Stimulated activated memory B cell treated with anti-CD40 and anti-IgM and Interleukin-4, amounts not matched to agents 10 μg/mL and 1 μg/mL and 100 μg/mL, for 72 hours (primary cell): ENCODE data around the gene BBX.

Source experiments
- ATAC-seq: fragments of 150-1000 bp; cut with Tn5 transposase; 2 replicates; pipeline ENCODE4 v1.10.0; 2021
- H3K27ac Mint-ChIP-seq: one replicate; pipeline ENCODE4 v1.8.0; 2022; ENCODE audit warnings: mild to moderate bottlenecking, mixed read lengths
- H3K27me3 Mint-ChIP-seq: one replicate; pipeline ENCODE4 v1.8.0; 2022; ENCODE audit warnings: mixed read lengths
- H3K36me3 Mint-ChIP-seq: one replicate; pipeline ENCODE4 v1.8.0; 2022; ENCODE audit warnings: mixed read lengths
- H3K4me1 Mint-ChIP-seq: one replicate; pipeline ENCODE4 v1.8.0; 2022; ENCODE audit warnings: mixed read lengths
- H3K4me3 Mint-ChIP-seq: one replicate; pipeline ENCODE4 v1.8.0; 2022; ENCODE audit warnings: mild to moderate bottlenecking, moderate library complexity, mixed read lengths
- H3K9me3 Mint-ChIP-seq: one replicate; pipeline ENCODE4 v1.8.0; 2022; ENCODE audit warnings: mixed read lengths

BBX gene

GRCh38 chr3:107604057-107604822 is 81.5 kb downstream of the BBX start:
- peaks cover 45% of the 10 kb centered on the region for H3K4me1 Mint-ChIP-seq
- peaks cover 47% of the 10 kb centered on the region for H3K36me3 Mint-ChIP-seq
- no peaks in the 10 kb centered on the region for H3K27me3 Mint-ChIP-seq
- H3K27ac Mint-ChIP-seq: no peak overlapping the region
- H3K4me3 Mint-ChIP-seq: no peak overlapping the region
- ATAC-seq: no peak
- H3K9me3 Mint-ChIP-seq: peaks cover 11% of the 10 kb centered on the region

GRCh38 chr3:107611775-107612469 is 89.2 kb downstream of the BBX start:
- ATAC-seq: no peak
- peaks cover 60% of the 10 kb centered on the region for H3K36me3 Mint-ChIP-seq
- H3K27me3 Mint-ChIP-seq: no peaks in the 10 kb centered on the region
- H3K4me3 Mint-ChIP-seq: no peak overlapping the region
- peaks cover 59% of the 10 kb centered on the region for H3K4me1 Mint-ChIP-seq
- H3K9me3 Mint-ChIP-seq: peaks cover 32% of the 10 kb centered on the region
- no peak overlapping the region for H3K27ac Mint-ChIP-seq

- H3K36me3 Mint-ChIP-seq: peaks cover 53% of the 10 kb centered on the region
- peaks cover 32% of the 10 kb centered on the region for H3K9me3 Mint-ChIP-seq
- no peak overlapping the region for H3K27ac Mint-ChIP-seq
- H3K4me3 Mint-ChIP-seq: no peak overlapping the region
- no peaks in the 10 kb centered on the region for H3K27me3 Mint-ChIP-seq
- no peak for ATAC-seq
- H3K4me1 Mint-ChIP-seq: peaks cover 65% of the 10 kb centered on the region
Observed at GRCh38 chr3:107612664-107613084, 89.9 kb downstream of the BBX start.

- no peak overlapping the region for H3K4me3 Mint-ChIP-seq
- no peaks in the 10 kb centered on the region for H3K9me3 Mint-ChIP-seq
- H3K4me1 Mint-ChIP-seq: peaks cover 80% of the 10 kb centered on the region
- no peak overlapping the region for H3K27ac Mint-ChIP-seq
- H3K27me3 Mint-ChIP-seq: no peaks in the 10 kb centered on the region
- ATAC-seq: no peak
- H3K36me3 Mint-ChIP-seq: peaks cover 6% of the 10 kb centered on the region
Observed at GRCh38 chr3:107619549-107619948, 96.8 kb downstream of the BBX start.

- no peaks in the 10 kb centered on the region for H3K9me3 Mint-ChIP-seq
- no peak overlapping the region for H3K27ac Mint-ChIP-seq
- H3K27me3 Mint-ChIP-seq: no peaks in the 10 kb centered on the region
- no peak overlapping the region for H3K4me3 Mint-ChIP-seq
- peaks cover 6% of the 10 kb centered on the region for H3K36me3 Mint-ChIP-seq
- no peak for ATAC-seq
- H3K4me1 Mint-ChIP-seq: peaks cover 74% of the 10 kb centered on the region
Observed at GRCh38 chr3:107620534-107620933, 97.8 kb downstream of the BBX start.

- Mint-ChIP-seq H3K4me1 (peaks cover 74% of the 10 kb centered on the region), H3K27ac (no peak overlapping the region), H3K9me3 (no peaks in the 10 kb centered on the region), H3K27me3 (no peaks in the 10 kb centered on the region), H3K4me3 (no peak overlapping the region), H3K36me3 (peaks cover 6% of the 10 kb centered on the region)
- no peak for ATAC-seq
Observed at GRCh38 chr3:107621465-107621864, 98.7 kb downstream of the BBX start.

- Mint-ChIP-seq H3K4me3 (no peak overlapping the region), H3K9me3 (no peaks in the 10 kb centered on the region), H3K4me1 (peaks cover 41% of the 10 kb centered on the region), H3K27me3 (no peaks in the 10 kb centered on the region), H3K36me3 (no peaks in the 10 kb centered on the region), H3K27ac (no peak overlapping the region)
- no peak for ATAC-seq
Observed at GRCh38 chr3:107627962-107628542, 105.3 kb downstream of the BBX start.

GRCh38 chr3:107629566-107629965 is 106.8 kb downstream of the BBX start:
- no peaks in the 10 kb centered on the region for H3K27me3 Mint-ChIP-seq
- H3K27ac Mint-ChIP-seq: no peak overlapping the region
- peaks cover 46% of the 10 kb centered on the region for H3K4me1 Mint-ChIP-seq
- H3K4me3 Mint-ChIP-seq: no peak overlapping the region
- no peak for ATAC-seq
- H3K9me3 Mint-ChIP-seq: no peaks in the 10 kb centered on the region
- no peaks in the 10 kb centered on the region for H3K36me3 Mint-ChIP-seq

- H3K27ac Mint-ChIP-seq: no peak overlapping the region
Observed at GRCh38 chr3:107630779-107631178, 108.0 kb downstream of the BBX start.

GRCh38 chr3:107632576-107632975 is 109.8 kb downstream of the BBX start:
- no peaks in the 10 kb centered on the region for H3K9me3 Mint-ChIP-seq
- H3K4me1 Mint-ChIP-seq: peaks cover 33% of the 10 kb centered on the region
- no peaks in the 10 kb centered on the region for H3K36me3 Mint-ChIP-seq
- H3K4me3 Mint-ChIP-seq: no peak overlapping the region
- no peak for ATAC-seq
- no peaks in the 10 kb centered on the region for H3K27me3 Mint-ChIP-seq
- H3K27ac Mint-ChIP-seq: no peak overlapping the region

More at GRCh38 chr3:107630779-107631178, 108.0 kb downstream of the BBX start:
- H3K4me1 Mint-ChIP-seq: peaks cover 46% of the 10 kb centered on the region
- ATAC-seq: no peak
- no peak overlapping the region for H3K4me3 Mint-ChIP-seq
- H3K9me3 Mint-ChIP-seq: no peaks in the 10 kb centered on the region
- no peaks in the 10 kb centered on the region for H3K27me3 Mint-ChIP-seq
- H3K36me3 Mint-ChIP-seq: no peaks in the 10 kb centered on the region

GRCh38 chr3:107633327-107634098 is 110.8 kb downstream of the BBX start:
- Mint-ChIP-seq H3K27me3 (no peaks in the 10 kb centered on the region), H3K4me3 (peak overlapping the region; percentile 33), H3K27ac (peak overlapping the region; percentile 38), H3K9me3 (no peaks in the 10 kb centered on the region), H3K4me1 (peaks cover 33% of the 10 kb centered on the region), H3K36me3 (peaks cover 8% of the 10 kb centered on the region)
- peak; percentile 79 for ATAC-seq

- no peaks in the 10 kb centered on the region for H3K27me3 Mint-ChIP-seq
- ATAC-seq: no peak
- H3K9me3 Mint-ChIP-seq: no peaks in the 10 kb centered on the region
- H3K27ac Mint-ChIP-seq: peak overlapping the region; percentile 38
- peaks cover 11% of the 10 kb centered on the region for H3K36me3 Mint-ChIP-seq
- no peak overlapping the region for H3K4me3 Mint-ChIP-seq
- H3K4me1 Mint-ChIP-seq: peaks cover 28% of the 10 kb centered on the region
Observed at GRCh38 chr3:107634099-107634489, 111.3 kb downstream of the BBX start.

- H3K36me3 Mint-ChIP-seq: peaks cover 16% of the 10 kb centered on the region
- no peaks in the 10 kb centered on the region for H3K9me3 Mint-ChIP-seq
- no peak overlapping the region for H3K27ac Mint-ChIP-seq
- H3K4me1 Mint-ChIP-seq: peaks cover 36% of the 10 kb centered on the region
- no peak overlapping the region for H3K4me3 Mint-ChIP-seq
- no peaks in the 10 kb centered on the region for H3K27me3 Mint-ChIP-seq
- ATAC-seq: no peak
Observed at GRCh38 chr3:107637416-107638183, 114.8 kb downstream of the BBX start.

- no peak overlapping the region for H3K4me3 Mint-ChIP-seq
- no peaks in the 10 kb centered on the region for H3K9me3 Mint-ChIP-seq
- peaks cover 35% of the 10 kb centered on the region for H3K4me1 Mint-ChIP-seq
- ATAC-seq: no peak
- peaks cover 16% of the 10 kb centered on the region for H3K36me3 Mint-ChIP-seq
- no peaks in the 10 kb centered on the region for H3K27me3 Mint-ChIP-seq
- no peak overlapping the region for H3K27ac Mint-ChIP-seq
Observed at GRCh38 chr3:107641572-107642307, 119.0 kb downstream of the BBX start.
